Endothelial cell of umbilical vein (primary cell): ENCODE measurements around the gene SENP8.

Experiments
- POLR2A ChIP-seq: IDR thresholded peaks from 2 replicates; pipeline ENCODE4 v1.6.1; 2012; ENCODE audit warnings: low read depth, mild to moderate bottlenecking, control low read depth, low read length
- POLR2AphosphoS5 ChIP-seq: IDR thresholded peaks from 2 replicates; pipeline ENCODE4 v1.6.1; 2012; ENCODE audit warnings: low read depth, mild to moderate bottlenecking, control low read depth, low read length, moderate library complexity; ENCODE audit not compliant: insufficient read depth
- TF ChIP-seq, protein P1 (sequence below), 2 donors: IDR thresholded peaks; 1 replicate in 1 of 2; 2 replicates in 1 of 2; pipeline ENCODE4 v1.5.1; 2011; ENCODE audit warnings: low read length in 2 of 2, mild to moderate bottlenecking in 2 of 2, moderate library complexity in 2 of 2, control low read depth in 1 of 2, inconsistent platforms in 1 of 2, low read depth in 1 of 2; ENCODE audit not compliant: insufficient read depth in 1 of 2; ENCODE audit errors: extremely low read depth in 1 of 2
- TF ChIP-seq, protein P2 (sequence below): IDR thresholded peaks from 2 replicates; pipeline ENCODE4 v1.6.1; 2011; ENCODE audit not compliant: insufficient read depth, insufficient read length

DNA sequence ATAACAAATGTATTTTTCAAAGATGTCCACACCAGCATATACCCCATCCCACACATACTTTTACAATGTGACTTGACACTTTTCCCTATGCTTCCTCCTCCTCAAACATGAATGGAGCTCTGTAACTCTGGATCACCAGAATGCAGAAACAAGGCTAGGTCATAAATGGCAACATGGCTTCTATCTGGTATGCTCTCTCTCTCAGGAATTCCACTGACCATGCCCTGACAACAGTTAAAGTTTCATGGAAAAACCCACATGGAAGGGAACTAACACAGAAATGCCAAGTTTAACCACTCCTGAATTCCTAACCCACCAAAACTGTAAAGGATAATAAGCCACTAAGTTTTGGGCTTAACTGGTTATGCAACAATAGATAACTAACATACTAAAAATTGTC, 20.2 kb upstream of the SENP8 start:
- TF ChIP-seq, protein P1, sequence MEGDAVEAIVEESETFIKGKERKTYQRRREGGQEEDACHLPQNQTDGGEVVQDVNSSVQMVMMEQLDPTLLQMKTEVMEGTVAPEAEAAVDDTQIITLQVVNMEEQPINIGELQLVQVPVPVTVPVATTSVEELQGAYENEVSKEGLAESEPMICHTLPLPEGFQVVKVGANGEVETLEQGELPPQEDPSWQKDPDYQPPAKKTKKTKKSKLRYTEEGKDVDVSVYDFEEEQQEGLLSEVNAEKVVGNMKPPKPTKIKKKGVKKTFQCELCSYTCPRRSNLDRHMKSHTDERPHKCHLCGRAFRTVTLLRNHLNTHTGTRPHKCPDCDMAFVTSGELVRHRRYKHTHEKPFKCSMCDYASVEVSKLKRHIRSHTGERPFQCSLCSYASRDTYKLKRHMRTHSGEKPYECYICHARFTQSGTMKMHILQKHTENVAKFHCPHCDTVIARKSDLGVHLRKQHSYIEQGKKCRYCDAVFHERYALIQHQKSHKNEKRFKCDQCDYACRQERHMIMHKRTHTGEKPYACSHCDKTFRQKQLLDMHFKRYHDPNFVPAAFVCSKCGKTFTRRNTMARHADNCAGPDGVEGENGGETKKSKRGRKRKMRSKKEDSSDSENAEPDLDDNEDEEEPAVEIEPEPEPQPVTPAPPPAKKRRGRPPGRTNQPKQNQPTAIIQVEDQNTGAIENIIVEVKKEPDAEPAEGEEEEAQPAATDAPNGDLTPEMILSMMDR (IDR thresholded peaks at IDR 0.05; ENCODE audit: extremely low read depth in 1 of 2, insufficient read depth in 1 of 2, low read depth in 1 of 2, low read length in 2 of 2): no peak
- TF ChIP-seq, protein P2, sequence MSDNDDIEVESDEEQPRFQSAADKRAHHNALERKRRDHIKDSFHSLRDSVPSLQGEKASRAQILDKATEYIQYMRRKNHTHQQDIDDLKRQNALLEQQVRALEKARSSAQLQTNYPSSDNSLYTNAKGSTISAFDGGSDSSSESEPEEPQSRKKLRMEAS: no peak
- no peak for TF ChIP-seq POLR2A
- no peak for TF ChIP-seq POLR2AphosphoS5
